Measurements from ENCODE around the gene ALG1.
A peak's percentile ranks its signal among the peaks of the same experiment; 100 is the strongest.
"Not testable (repeated sequence)": the region's sequence is repeated elsewhere in the genome, so short reads cannot be mapped to it uniquely, and the experiment has no call there.

Gene ALG1

GRCh38 chr16:5098221-5099159 lies 26.8 kb downstream of the ALG1 start:
- H3K9me3 Mint-ChIP-seq; H3K36me3 Mint-ChIP-seq (ENCODE audit: low read depth); H3K27me3 Mint-ChIP-seq (ENCODE audit: low read depth): not testable (repeated sequence)
- Mint-ChIP-seq H3K4me1 (peaks cover 11% of the 10 kb centered on the region), H3K4me3 (peak overlapping the region; percentile 87 to 89 (median 88)), H3K27ac (peak overlapping the region; percentile 48 to 93 (median 92))

- H3K36me3 Mint-ChIP-seq (ENCODE audit: low read depth); H3K27me3 Mint-ChIP-seq (ENCODE audit: low read depth); H3K9me3 Mint-ChIP-seq: not testable (repeated sequence)
- Mint-ChIP-seq H3K4me3 (peak overlapping the region; percentile 87 to 89 (median 87)), H3K27ac (peak overlapping the region; percentile 48 to 93 (median 92)), H3K4me1 (peaks cover 11% of the 10 kb centered on the region)
Observed at GRCh38 chr16:5099174-5099573, 27.5 kb downstream of the ALG1 start.

- H3K27me3 Mint-ChIP-seq (ENCODE audit: low read depth); H3K4me3 Mint-ChIP-seq; H3K27ac Mint-ChIP-seq; H3K9me3 Mint-ChIP-seq; H3K36me3 Mint-ChIP-seq (ENCODE audit: low read depth): not testable (repeated sequence)
- H3K4me1 Mint-ChIP-seq: peaks cover 11% of the 10 kb centered on the region
Observed at GRCh38 chr16:5103296-5104032, 31.8 kb downstream of the ALG1 start.

GRCh38 chr16:5105039-5105438 lies 33.4 kb downstream of the ALG1 start:
- H3K9me3 Mint-ChIP-seq: not testable (repeated sequence)

GRCh38 chr16:5108505-5109158 lies 37.0 kb downstream of the ALG1 start:
- H3K27me3 Mint-ChIP-seq (ENCODE audit: low read depth): peaks cover 11% of the 10 kb centered on the region
- no peaks in the 10 kb centered on the region for H3K9me3 Mint-ChIP-seq
- TF ChIP-seq CTCF (IDR thresholded peaks at IDR 0.05; ENCODE audit: unreplicated experiment in 3 of 3): no peak
- H3K27ac Mint-ChIP-seq: no peak overlapping the region
- no peaks in the 10 kb centered on the region for H3K36me3 Mint-ChIP-seq (ENCODE audit: low read depth)
- H3K4me3 Mint-ChIP-seq: no peak overlapping the region
- no peaks in the 10 kb centered on the region for H3K4me1 Mint-ChIP-seq

More at GRCh38 chr16:5105039-5105438, 33.4 kb downstream of the ALG1 start:
- H3K36me3 Mint-ChIP-seq (ENCODE audit: low read depth); H3K4me1 Mint-ChIP-seq; H3K27ac Mint-ChIP-seq; H3K4me3 Mint-ChIP-seq; H3K27me3 Mint-ChIP-seq (ENCODE audit: low read depth): not testable (repeated sequence)

- H3K9me3 Mint-ChIP-seq; H3K4me3 Mint-ChIP-seq; H3K4me1 Mint-ChIP-seq; H3K27ac Mint-ChIP-seq; H3K36me3 Mint-ChIP-seq (ENCODE audit: low read depth): not testable (repeated sequence)
- peaks cover 11% of the 10 kb centered on the region for H3K27me3 Mint-ChIP-seq (ENCODE audit: low read depth)
Observed at GRCh38 chr16:5110933-5111332, 39.3 kb downstream of the ALG1 start.

- not testable (repeated sequence) for H3K4me3 Mint-ChIP-seq; H3K9me3 Mint-ChIP-seq; H3K36me3 Mint-ChIP-seq (ENCODE audit: low read depth)
- Mint-ChIP-seq H3K27me3 (ENCODE audit: low read depth) (peaks cover 24% of the 10 kb centered on the region), H3K4me1 (peaks cover 15% of the 10 kb centered on the region), H3K27ac (peak overlapping the region in 1 of 3 experiments; percentile 54)
Observed at GRCh38 chr16:5116780-5117295, 45.2 kb downstream of the ALG1 start.

- H3K27me3 Mint-ChIP-seq (ENCODE audit: low read depth): peaks cover 22% of the 10 kb centered on the region
- H3K9me3 Mint-ChIP-seq; H3K36me3 Mint-ChIP-seq (ENCODE audit: low read depth): not testable (repeated sequence)
- peak overlapping the region in 2 of 3 experiments; percentile 4 to 9 for H3K4me3 Mint-ChIP-seq
- H3K27ac Mint-ChIP-seq: peak overlapping the region in 2 of 3 experiments; percentile 18 to 54
- H3K4me1 Mint-ChIP-seq: peaks cover 15% of the 10 kb centered on the region
Observed at GRCh38 chr16:5117300-5118087, 45.9 kb downstream of the ALG1 start.

- H3K4me1 Mint-ChIP-seq; H3K4me3 Mint-ChIP-seq; H3K27ac Mint-ChIP-seq; H3K9me3 Mint-ChIP-seq; H3K36me3 Mint-ChIP-seq (ENCODE audit: low read depth): not testable (repeated sequence)
- H3K27me3 Mint-ChIP-seq (ENCODE audit: low read depth): peaks cover 35% of the 10 kb centered on the region
Observed at GRCh38 chr16:5131467-5132004, 59.9 kb downstream of the ALG1 start.

- H3K27me3 Mint-ChIP-seq (ENCODE audit: low read depth): peaks cover 40% of the 10 kb centered on the region
- H3K9me3 Mint-ChIP-seq; H3K27ac Mint-ChIP-seq; H3K36me3 Mint-ChIP-seq (ENCODE audit: low read depth); H3K4me1 Mint-ChIP-seq; H3K4me3 Mint-ChIP-seq: not testable (repeated sequence)
Observed at GRCh38 chr16:5132915-5133600, 61.4 kb downstream of the ALG1 start.

- not testable (repeated sequence) for H3K4me1 Mint-ChIP-seq; H3K9me3 Mint-ChIP-seq; H3K4me3 Mint-ChIP-seq; H3K36me3 Mint-ChIP-seq (ENCODE audit: low read depth); H3K27ac Mint-ChIP-seq
- H3K27me3 Mint-ChIP-seq (ENCODE audit: low read depth): peaks cover 38% of the 10 kb centered on the region
Observed at GRCh38 chr16:5134739-5135452, 63.3 kb downstream of the ALG1 start.
